ENCODE measurements around the gene ISM1. TPM values are rescaled to one million over a fixed set of nuclear protein-coding genes. Genes with fewer than 3 reads are reported as not detected.

ISM1 gene
- total RNA-seq, 2 donors from 2014 or later: 0.59 to 1.3 TPM

GRCh38 chr20:13205425-13205824 lies 15.6 kb upstream of the ISM1 start:
- H3K4me1 ChIP-seq: no peaks in the 10 kb centered on the region
- no peak for DNase-seq (ENCODE audit: low spot score)
- no peak for TF ChIP-seq CTCF (IDR thresholded peaks at IDR 0.05)
- H3K4me3 ChIP-seq: no peak overlapping the region
- H3K36me3 ChIP-seq: no peaks in the 10 kb centered on the region
- H3K27me3 ChIP-seq: no peaks in the 10 kb centered on the region
- H3K27ac ChIP-seq: no peak overlapping the region
- H3K9me3 ChIP-seq: no peaks in the 10 kb centered on the region

- Histone ChIP-seq H3K27me3 (no peaks in the 10 kb centered on the region), H3K36me3 (no peaks in the 10 kb centered on the region), H3K27ac (no peak overlapping the region), H3K9me3 (no peaks in the 10 kb centered on the region), H3K4me3 (no peak overlapping the region), H3K4me1 (no peaks in the 10 kb centered on the region)
- DNase-seq (ENCODE audit: low spot score): no peak
- TF ChIP-seq CTCF (IDR thresholded peaks at IDR 0.05): no peak
Observed at GRCh38 chr20:13205848-13206434, 15.1 kb upstream of the ISM1 start.

DNA sequence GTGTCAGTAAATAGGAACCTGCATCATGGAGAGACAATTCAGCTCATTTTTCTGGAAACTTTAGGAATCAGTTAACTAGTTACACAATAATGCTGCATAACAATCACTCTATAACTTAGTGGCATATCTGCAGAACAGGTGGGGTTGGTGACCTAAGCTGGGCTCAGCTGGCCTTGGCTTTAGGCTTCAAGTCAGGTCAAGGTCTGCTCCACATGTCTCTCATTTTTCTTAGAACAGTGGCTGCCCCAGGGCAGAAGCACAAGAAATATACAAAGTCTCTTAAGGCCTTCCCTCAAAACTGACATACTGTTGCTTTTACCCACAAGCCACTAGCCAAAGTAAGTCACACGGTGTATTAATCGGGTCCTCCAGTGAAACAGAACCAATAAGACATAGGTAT lies 14.1 kb upstream of the ISM1 start:
- H3K4me1 ChIP-seq: no peaks in the 10 kb centered on the region
- TF ChIP-seq CTCF (IDR thresholded peaks at IDR 0.05): no peak
- no peak overlapping the region for H3K27ac ChIP-seq
- H3K27me3 ChIP-seq: no peaks in the 10 kb centered on the region
- no peaks in the 10 kb centered on the region for H3K36me3 ChIP-seq
- no peak for DNase-seq (ENCODE audit: low spot score)
- no peaks in the 10 kb centered on the region for H3K9me3 ChIP-seq
- no peak overlapping the region for H3K4me3 ChIP-seq

DNA sequence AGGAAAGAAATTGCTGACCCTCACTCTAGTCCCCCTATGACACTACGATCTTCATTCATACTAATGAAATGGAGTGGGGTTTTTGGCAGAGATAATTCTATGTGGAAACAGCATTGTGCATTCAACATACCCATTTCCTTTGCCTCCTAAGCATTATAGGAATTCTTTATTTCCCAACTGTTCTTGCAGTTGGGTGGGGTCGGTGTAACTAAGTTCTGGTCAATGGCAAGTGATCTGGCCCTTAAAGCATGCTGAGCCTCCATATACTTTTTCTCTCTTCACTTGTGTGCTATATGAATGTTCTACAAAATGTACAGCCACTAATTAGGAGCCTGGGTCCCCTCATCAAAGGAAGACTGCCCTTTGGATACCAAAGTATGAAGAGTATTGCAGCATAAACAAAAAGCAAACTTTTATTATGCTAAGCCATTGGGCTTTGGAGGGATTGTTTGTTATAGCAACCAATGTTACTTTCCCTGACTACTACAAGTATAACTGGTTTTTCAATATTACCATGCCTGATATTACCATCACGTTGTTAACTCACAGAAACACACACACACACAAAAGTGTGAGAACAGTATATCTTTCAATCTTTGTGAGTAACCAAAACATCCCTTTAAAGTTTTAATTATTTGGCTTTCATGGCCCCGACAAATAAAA lies 9.0 kb upstream of the ISM1 start:
- peaks cover 0 to 5% of the 10 kb centered on the region in 2 donors for H3K9me3 ChIP-seq
- H3K27ac ChIP-seq: no peak overlapping the region
- no peaks in the 10 kb centered on the region for H3K4me1 ChIP-seq
- H3K27me3 ChIP-seq: no peaks in the 10 kb centered on the region
- H3K36me3 ChIP-seq: no peaks in the 10 kb centered on the region
- H3K4me3 ChIP-seq: no peak overlapping the region
- no peak for TF ChIP-seq CTCF (IDR thresholded peaks at IDR 0.05)
- DNase-seq (ENCODE audit: low spot score): no peak

DNA sequence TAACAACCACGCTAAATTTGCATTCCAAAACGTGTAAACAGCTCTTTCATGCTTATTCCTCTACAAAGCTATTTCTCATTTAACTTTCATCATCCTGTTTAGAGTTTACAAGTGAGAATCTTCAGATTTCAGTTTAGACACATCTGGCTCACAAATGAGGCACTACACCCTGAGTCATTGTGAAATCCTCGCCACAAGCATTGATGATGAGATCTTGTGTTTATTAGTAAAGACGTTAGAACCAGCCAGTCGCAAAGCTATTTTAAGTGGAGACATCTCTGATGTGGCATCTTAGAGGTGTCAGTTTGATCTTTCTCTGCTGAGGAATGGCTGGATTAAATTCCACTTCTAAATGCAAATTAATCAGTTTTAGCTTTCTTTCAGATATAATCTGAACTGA lies 8.3 kb upstream of the ISM1 start:
- H3K4me1 ChIP-seq: no peaks in the 10 kb centered on the region
- H3K27ac ChIP-seq: no peak overlapping the region
- no peak for DNase-seq (ENCODE audit: low spot score)
- no peaks in the 10 kb centered on the region for H3K36me3 ChIP-seq
- TF ChIP-seq CTCF (IDR thresholded peaks at IDR 0.05): no peak
- no peak overlapping the region for H3K4me3 ChIP-seq
- peaks cover 0 to 5% of the 10 kb centered on the region in 2 donors for H3K9me3 ChIP-seq
- no peaks in the 10 kb centered on the region for H3K27me3 ChIP-seq

GRCh38 chr20:13213335-13213734 lies 7.7 kb upstream of the ISM1 start:
- H3K27me3 ChIP-seq: no peaks in the 10 kb centered on the region
- no peaks in the 10 kb centered on the region for H3K36me3 ChIP-seq
- H3K27ac ChIP-seq: no peak overlapping the region
- no peak for TF ChIP-seq CTCF (IDR thresholded peaks at IDR 0.05)
- H3K9me3 ChIP-seq: peaks cover 0 to 5% of the 10 kb centered on the region in 2 donors
- H3K4me3 ChIP-seq: no peak overlapping the region
- no peaks in the 10 kb centered on the region for H3K4me1 ChIP-seq
- no peak for DNase-seq (ENCODE audit: low spot score)

Data from right atrium auricular region (tissue), 2 donors.